ENCODE data around the gene TBX20.
"Not testable (repeated sequence)": the region's sequence is repeated elsewhere in the genome, so short reads cannot be mapped to it uniquely, and the experiment has no call there.

The TBX20 gene

GRCh38 chr7:35220176-35220575, 33.7 kb downstream of the TBX20 start:
- not testable (repeated sequence) for DNase-seq (ENCODE audit: low read depth)

DNA sequence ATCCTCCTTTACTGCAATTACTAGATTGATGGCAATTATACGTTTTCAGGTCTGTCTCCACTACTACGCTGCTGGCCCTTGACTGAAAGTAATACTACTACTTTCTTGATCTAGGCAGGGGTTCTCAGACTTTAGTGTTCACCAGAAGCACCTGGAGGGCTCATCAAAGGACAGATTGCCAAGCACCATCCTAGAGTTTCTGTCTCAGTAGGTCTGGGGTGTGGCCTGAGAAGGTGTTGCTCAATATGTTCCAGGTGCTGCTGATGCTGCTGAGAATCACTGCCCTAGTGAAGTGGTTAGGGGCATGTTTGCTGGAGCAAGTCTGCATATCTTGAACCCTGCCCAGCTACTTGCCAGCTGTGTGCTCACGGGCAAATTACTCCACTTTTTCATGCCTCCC, 37.9 kb downstream of the TBX20 start:
- not testable (repeated sequence) for DNase-seq (ENCODE audit: low read depth)

GRCh38 chr7:35215063-35215462, 38.8 kb downstream of the TBX20 start:
- not testable (repeated sequence) for DNase-seq (ENCODE audit: low read depth)

DNA sequence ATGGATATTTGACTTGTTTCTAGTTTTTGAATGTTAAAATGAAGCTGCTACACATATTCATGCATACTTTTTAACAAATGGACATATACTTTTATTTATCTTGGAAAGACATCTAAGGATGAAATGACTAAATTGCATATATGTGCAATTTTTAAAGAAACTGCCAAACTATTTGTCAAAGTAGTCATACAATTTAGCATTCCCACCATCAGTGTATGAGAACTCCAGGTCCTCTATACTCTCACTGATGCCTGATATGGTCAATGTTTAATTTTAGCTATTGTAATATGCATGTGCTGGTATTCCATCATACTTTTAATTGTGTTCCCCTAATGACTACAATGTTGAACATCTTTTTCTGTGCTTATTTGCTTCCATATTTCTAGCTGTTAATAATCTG, 47.0 kb downstream of the TBX20 start:
- not testable (repeated sequence) for DNase-seq (ENCODE audit: low read depth)

- not testable (repeated sequence) for DNase-seq (ENCODE audit: low read depth)
These were observed 49.0 kb downstream of the TBX20 start for GRCh38 chr7:35204850-35205249.

DNA sequence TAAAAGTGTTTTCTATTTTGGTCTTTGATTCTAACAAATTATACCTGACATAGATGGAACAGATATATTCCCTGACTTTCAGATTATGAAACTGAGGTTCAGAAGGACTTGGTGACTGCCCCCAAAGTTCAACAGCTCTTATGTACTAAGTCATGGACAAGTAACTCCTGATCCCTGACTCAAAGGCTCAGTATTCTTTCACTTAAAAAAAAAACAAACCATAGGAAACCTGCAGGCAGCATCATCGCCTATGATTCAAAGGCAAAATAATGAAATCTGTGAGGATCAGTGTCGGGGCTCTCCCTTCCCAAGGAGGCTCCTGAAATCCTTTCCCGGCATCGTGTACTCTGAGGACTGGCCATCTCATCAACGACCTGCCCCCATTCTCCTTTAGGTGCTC, 49.9 kb downstream of the TBX20 start:
- not testable (repeated sequence) for DNase-seq (ENCODE audit: low read depth)

DNA sequence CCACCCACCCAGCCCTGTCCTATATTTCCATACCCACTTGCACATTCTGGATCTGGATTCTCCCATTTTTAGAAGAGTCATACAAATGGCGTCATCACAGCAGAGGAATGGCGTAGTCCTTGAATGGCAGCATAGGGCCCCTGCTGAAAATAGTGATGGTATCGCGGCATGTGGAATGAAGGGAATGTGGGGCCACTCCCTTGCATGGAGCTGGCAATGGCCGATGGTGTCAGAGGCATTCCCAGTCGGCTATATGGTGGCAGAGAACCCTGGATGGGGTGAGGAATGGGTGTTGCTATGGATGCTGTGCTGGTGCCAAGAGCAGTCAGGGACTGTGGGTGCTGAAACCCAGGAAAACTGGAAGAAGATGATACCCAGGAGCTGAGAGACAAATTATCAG, 51.5 kb downstream of the TBX20 start:
- DNase-seq (ENCODE audit: low read depth): not testable (repeated sequence)

DNA sequence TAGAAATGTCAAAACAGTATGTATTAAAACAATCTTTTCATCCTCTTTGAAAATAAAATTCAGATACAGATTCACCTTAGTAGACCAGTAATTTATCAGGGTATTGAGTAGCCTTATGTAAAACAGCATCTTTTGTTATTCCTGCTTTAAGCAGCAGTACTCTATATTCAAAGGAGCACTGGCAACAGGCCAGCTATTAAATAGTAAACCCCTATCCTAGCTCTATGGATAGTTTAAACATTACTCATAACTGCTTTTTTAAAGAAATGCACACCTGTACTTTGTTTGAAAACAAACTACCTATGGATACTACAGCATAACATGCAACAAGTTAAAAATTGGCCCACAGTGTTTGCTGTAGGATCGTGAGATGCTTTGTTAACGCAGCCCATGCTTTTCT, 53.7 kb downstream of the TBX20 start:
- DNase-seq (ENCODE audit: low read depth): not testable (repeated sequence)

DNA sequence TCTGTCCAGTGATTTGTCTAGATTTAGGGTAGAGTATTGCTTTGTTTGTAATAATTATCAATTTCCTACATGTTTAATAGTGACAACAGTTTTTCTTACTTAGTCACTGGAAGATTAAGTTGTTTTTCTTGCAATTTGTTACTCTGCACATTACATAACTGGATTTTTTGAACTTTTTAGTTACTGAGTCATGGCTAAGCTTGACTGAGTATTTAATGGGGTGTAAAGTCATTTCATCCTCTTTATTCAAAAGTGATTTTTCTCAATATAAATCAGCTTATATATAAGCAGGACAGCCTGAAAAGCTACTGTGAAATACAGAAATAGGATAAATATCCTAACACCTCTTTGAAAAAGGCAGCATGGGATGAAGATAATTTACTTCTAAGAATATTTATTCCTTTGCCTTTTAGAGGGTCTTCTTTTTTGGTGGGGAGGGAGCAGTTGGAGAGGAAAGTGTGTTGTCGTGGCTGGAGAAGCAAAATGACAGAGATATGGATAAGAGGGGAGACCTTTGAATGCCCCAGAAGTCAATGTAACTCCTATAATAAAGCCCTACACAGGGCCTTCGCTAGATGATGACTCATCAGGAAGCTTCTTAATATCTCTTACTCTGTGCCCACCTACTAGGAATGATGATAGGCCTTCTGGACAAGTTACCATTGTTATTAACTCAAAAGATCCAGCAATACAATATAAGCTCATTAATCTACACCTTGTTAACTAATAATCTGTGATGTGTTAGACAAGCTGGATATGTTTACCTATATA, 55.3 kb downstream of the TBX20 start:
- DNase-seq (ENCODE audit: low read depth): not testable (repeated sequence)

GRCh38 chr7:35191571-35191970, 62.3 kb downstream of the TBX20 start:
- DNase-seq (ENCODE audit: low read depth): not testable (repeated sequence)

DNA sequence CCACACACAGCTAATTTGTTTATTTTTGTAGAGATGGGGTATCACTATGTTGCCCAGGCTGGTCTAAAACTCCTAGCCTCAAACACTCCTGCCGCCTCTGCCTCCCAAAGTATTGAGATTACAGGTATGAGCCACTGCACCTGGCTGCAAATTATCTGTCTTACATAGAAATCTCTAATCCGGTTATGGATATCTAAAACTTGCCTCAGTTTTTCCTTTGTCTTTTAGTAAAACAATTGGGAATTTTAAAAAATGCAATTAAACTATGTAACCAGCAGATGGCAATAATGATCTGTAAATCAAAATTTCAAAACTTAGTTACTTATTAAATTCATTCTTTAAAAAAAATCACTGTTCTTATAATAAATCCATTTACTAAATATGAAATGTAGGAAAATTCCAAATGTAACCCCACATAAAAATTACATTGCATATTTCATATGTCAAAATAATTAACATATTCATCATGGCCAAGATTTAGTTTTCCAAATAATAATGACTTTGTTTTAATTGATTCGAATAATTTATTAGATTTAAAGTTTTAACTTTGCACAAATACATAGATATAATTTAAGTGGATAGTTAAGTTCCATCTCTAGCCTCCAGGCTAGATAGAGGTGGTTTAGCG, 63.6 kb downstream of the TBX20 start:
- DNase-seq (ENCODE audit: low read depth): not testable (repeated sequence)

DNA sequence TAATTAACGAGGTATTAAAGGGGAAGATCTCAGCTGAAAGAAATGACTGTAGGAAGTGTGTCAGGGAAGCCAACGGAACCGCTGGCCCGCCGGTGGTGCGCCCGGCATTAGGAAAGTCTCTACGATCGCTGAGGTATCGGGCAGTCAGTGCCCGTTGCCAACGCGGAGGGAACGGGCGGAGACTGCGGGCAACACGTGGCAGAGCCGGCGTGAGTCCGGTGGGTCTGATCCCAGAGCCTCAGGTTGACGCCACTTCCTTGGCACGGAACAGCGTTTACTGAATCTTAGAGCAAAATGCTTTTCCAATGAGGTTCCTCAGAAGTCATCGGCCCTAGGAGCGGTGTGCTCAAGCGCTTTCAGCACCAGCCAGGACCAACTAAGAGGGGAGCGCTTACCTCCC, 67.1 kb downstream of the TBX20 start:
- not testable (repeated sequence) for DNase-seq (ENCODE audit: low read depth)

- DNase-seq (ENCODE audit: low read depth): no peak
These were observed 67.8 kb downstream of the TBX20 start for GRCh38 chr7:35185908-35186731.

DNA sequence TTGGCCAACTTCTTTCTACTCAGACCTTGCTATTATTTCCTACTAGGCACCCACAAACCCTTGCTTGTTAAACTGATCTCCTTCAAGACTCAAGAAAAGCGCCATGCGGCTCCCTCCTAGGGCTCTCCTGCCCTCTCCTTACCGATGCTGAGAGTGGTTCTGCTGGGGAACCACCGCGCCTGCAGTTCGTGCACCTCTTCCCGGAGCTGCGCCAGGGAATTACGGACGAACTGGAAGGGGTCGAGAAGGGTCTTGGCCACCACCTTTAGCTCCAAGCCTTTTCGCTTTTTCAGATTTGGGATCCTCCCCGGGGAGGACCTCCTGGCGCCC, 68.4 kb downstream of the TBX20 start:
- DNase-seq (ENCODE audit: low read depth): not testable (repeated sequence)

DNA sequence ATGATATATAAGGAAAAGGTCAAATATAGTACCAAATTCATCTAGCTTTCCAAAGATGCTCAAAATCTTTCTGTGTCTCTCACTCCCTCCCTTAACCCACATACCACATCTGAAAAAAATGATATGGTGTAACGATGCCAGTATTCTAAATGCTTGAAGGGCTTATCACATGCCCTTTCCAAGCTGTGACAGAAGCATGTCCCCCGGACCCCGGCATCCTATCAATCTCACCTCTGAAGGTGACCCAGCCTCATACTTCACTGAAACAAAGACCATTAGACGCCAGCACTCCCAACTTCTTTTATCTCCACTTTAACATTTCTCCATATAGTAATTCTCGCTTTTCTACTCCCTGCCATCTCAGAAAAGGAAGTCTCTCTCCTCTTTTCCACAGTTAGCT, 68.9 kb downstream of the TBX20 start:
- not testable (repeated sequence) for DNase-seq (ENCODE audit: low read depth)

GRCh38 chr7:35183873-35184503, 69.9 kb downstream of the TBX20 start:
- DNase-seq (ENCODE audit: low read depth): not testable (repeated sequence)

- DNase-seq (ENCODE audit: low read depth): not testable (repeated sequence)
These were observed 73.2 kb downstream of the TBX20 start for GRCh38 chr7:35180665-35181064.

DNA sequence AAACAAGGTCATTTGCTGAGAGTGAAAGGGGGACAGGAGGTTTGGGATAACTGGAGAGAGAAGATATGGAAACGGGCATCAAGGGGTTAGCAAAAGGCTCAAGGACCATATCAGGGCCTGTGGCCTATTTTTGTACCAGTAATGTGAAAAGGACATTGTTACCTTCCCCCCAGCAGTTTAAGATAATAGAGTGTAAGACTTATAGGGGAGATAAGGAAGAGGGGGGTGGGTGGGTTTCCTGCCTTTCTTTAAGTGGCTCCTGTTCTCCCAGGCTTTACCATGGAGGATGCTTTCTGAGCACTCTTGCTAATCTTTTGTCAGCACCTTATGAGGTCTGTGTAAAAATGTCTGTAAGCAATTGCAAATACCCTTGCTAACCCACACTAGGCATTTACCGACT, 80.7 kb downstream of the TBX20 start:
- not testable (repeated sequence) for DNase-seq (ENCODE audit: low read depth)

- DNase-seq (ENCODE audit: low read depth): not testable (repeated sequence)
These were observed 81.8 kb downstream of the TBX20 start for GRCh38 chr7:35172131-35172530.

GRCh38 chr7:35167658-35168057, 86.2 kb downstream of the TBX20 start:
- DNase-seq (ENCODE audit: low read depth): not testable (repeated sequence)

DNA sequence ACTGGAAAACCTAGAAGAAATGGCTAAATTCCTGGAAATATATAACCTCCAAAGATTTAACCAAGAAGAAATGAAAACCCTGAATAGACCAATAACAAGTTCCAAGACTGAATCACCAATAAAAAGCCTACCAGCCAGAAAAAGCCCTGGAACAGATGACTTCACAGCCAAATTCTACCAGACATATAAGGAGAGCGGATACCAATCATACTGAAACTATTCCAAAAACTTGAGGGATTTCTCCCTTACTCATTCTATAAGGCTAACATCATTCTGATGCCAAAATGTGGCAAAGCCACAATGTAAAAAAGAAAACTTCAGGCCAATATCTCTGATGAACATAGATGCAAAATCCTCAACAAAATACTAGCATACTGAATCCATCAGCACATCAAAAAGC, 86.7 kb downstream of the TBX20 start:
- not testable (repeated sequence) for DNase-seq (ENCODE audit: low read depth)

GRCh38 chr7:35161059-35161740, 92.7 kb downstream of the TBX20 start:
- DNase-seq (ENCODE audit: low read depth): not testable (repeated sequence)

Data from stimulated activated CD8-positive, alpha-beta memory T cell treated with anti-CD3 and anti-CD28 coated beads, Interleukin-7, amount 100 ng/mL, for 24 hours (primary cell).